Heart left ventricle (tissue), 16 donors: ENCODE results near the gene SLC6A11. TPM values are rescaled to one million over a fixed set of nuclear protein-coding genes. Genes with fewer than 3 reads are reported as not detected.

ENCODE experiments used
- ATAC-seq, 4 donors: fragments of 200-7000 bp; cut with Tn5 transposase; one replicate each; pipeline ENCODE4 v1.9.1; 2020 to 2022; ENCODE audit warnings: moderate library complexity in 4 of 4, mild to moderate bottlenecking in 3 of 4, moderate number of reproducible peaks in 1 of 4
- DNase-seq, 5 donors: peaks; one replicate each; pipeline ENCODE4 v3.0.0-alpha.2; 2020
- H3K27ac ChIP-seq, 12 donors: fragments of 200-600 bp; sonication (generic) in 4 of 12; one replicate each; pipeline versions ENCODE4 v1.5.0 to v1.8.0; 2016 to 2022; ENCODE audit warnings: mild to moderate bottlenecking in 2 of 12
- H3K27me3 ChIP-seq, 9 donors: fragments of 200-600 bp; sonication (generic) in 2 of 9; one replicate each; pipeline versions ENCODE4 v1.5.1 to v1.8.0; 2016 to 2022; ENCODE audit warnings: mild to moderate bottlenecking in 3 of 9
- H3K36me3 ChIP-seq, 9 donors: fragments of 200-600 bp; sonication (generic) in 2 of 9; one replicate each; pipeline versions ENCODE4 v1.5.0 to v1.8.0; 2018 to 2022; ENCODE audit warnings: mild to moderate bottlenecking in 2 of 9
- H3K4me1 ChIP-seq, 12 donors: fragments of 200-600 bp; sonication (generic) in 4 of 12; one replicate each; pipeline versions ENCODE4 v1.5.0 to v1.8.0; 2016 to 2022; ENCODE audit warnings: mild to moderate bottlenecking in 3 of 12
- H3K4me3 ChIP-seq, 12 donors: fragments of 200-600 bp; sonication (generic) in 4 of 12; one replicate each; pipeline versions ENCODE4 v1.5.0 to v1.8.0; 2017 to 2022; ENCODE audit warnings: mild to moderate bottlenecking in 9 of 12, moderate library complexity in 4 of 12
- H3K9me3 ChIP-seq, 12 donors: fragments of 200-600 bp; sonication (generic) in 4 of 12; one replicate each; pipeline versions ENCODE4 v1.5.0 to v1.8.0; 2016 to 2022; ENCODE audit warnings: mild to moderate bottlenecking in 1 of 12
- CTCF ChIP-seq, 12 donors: fragments of 200-600 bp; sonication (generic) in 4 of 12; IDR thresholded peaks; one replicate each; pipeline versions ENCODE4 v1.5.0 to v1.8.0; 2018 to 2022; ENCODE audit warnings: antibody characterized with exemption in 12 of 12, mild to moderate bottlenecking in 5 of 12
- POLR2A ChIP-seq, 2 donors: fragments of 450-650 bp; IDR thresholded peaks; one replicate each; pipeline ENCODE4 v1.6.1; 2017; ENCODE audit warnings: antibody characterized with exemption in 2 of 2, mild to moderate bottlenecking in 2 of 2, moderate library complexity in 2 of 2
- WGBS, 4 donors: extraction: QIAGEN DNeasy Blood & Tissue Kit in 2 of 4; methylation state at CpG; one replicate each; pipeline versions ENCODE4 v1.1.5 to v1.1.7; 2013 to 2018; 5-methylcytosine and 5-hydroxymethylcytosine counted together
- intact Hi-C, 10 donors: fragments of 100-400 bp; cut with DNase I; formaldehyde crosslinking; loops; one replicate each; pipeline versions ENCODE4 v1.11.1 to v1.14.2; 2022
- polyA plus RNA-seq, 2 donors: library from polyadenylated mRNA; stranded (reverse); fragments of 200-250 nt; gene quantifications; one replicate each; pipeline ENCODE4 v1.2.3, GENCODE V29; 2013
- total RNA-seq, 9 donors: library from RNA; depleted of rRNA in 2 of 9; stranded (reverse); fragments of >200 nt in 2 of 9; fragmentation: NEBNext Ultra II Directional in 3 of 9; extraction: Animal tissue kit (Norgen Biotek cat#: 25700) in 3 of 9; gene quantifications; one replicate each; pipeline versions ENCODE4 v1.1.0 to v1.2.4, GENCODE V29; 2016 to 2023
- donor health status: ischemic (EF 13 %, LVEDD 7.1; RV severe dilation, severe dysfunction).
- donor health status: healthy with polysubstance abuse.
- donor health status: DM: no; HTN: yes; CAD: no.
- donor health status: DM: no; HTN: no; CAD: no.
- donor health status: ischemic (EF 25% LVEDD 6.9; RV normal size, moderate dysfunction).
- donor health status: ischemic (EF 25% LVEDD 5.7; RV mildly dilated, moderate dysfunction).
- donor health status: healthy.
- donor health status: DM: yes; HTN: yes; CAD: no.
- donor health status: ischemic (EF 35%, LVEDD 5.7; RV mildly dilated, moderate dysfunction).
- donor health status: nonischemic (EF 11% LVEDD 7.7; RV severe dilation, severe dysfunction).
- donor health status: DM: yes; HTN: yes; CAD: no.
- donor health status: PGD.
- donor health status: ischemic (EF 29% LVEDD 5.4; RV normal size, mild dysfunction).
- donor health status: nonischemic (EF 23%, LVEDD 6.1; RV moderate dilation, normal function).

Gene SLC6A11
- total and polyA plus RNA-seq, 11 donors = not detected

GRCh38 chr3:10951295-10951926, 135.4 kb downstream of the SLC6A11 start:
- Histone ChIP-seq H3K9me3 (no peaks in the 10 kb centered on the region), H3K27me3 (peaks cover 0 to 22% (median 0%) of the 10 kb centered on the region in 9 donors), H3K4me3 (peak overlapping the region in 4 of 12 donors; percentile 25 to 38 (median 32)), H3K27ac (no peak overlapping the region), H3K36me3 (no peaks in the 10 kb centered on the region), H3K4me1 (peaks cover 0 to 21% (median 6%) of the 10 kb centered on the region in 12 donors)
- intact Hi-C loops = loop anchor here in 2 of 10 donors (2.0 to 10.0 kb wide), 2 partner anchors 29 to 197 kb away; no protein-coding TSS in a partner anchor
- no peak for ATAC-seq
- DNase-seq = no peak
- TF ChIP-seq POLR2A (IDR thresholded peaks at IDR 0.05) (no peak), CTCF (IDR thresholded peaks at IDR 0.05) (no peak)
- WGBS, 4 donors = 72 to 82% (median 77%) methylated on average over 6 to 7 of the region's 7 CpGs

- intact Hi-C loops = loop anchor here in 1 of 10 donors (10.0 kb wide), 1 partner anchor 198 kb away; no protein-coding TSS in a partner anchor
- no peaks in the 10 kb centered on the region for H3K36me3 ChIP-seq
- H3K4me3 ChIP-seq = no peak overlapping the region
- H3K4me1 ChIP-seq = peaks cover 0 to 31% (median 15%) of the 10 kb centered on the region in 12 donors
- H3K9me3 ChIP-seq = no peaks in the 10 kb centered on the region
- 65 to 100% (median 71%) methylated on average over 1 to 3 of the region's 3 CpGs for WGBS, 4 donors
- no peak for TF ChIP-seq POLR2A (IDR thresholded peaks at IDR 0.05)
- no peak for TF ChIP-seq CTCF (IDR thresholded peaks at IDR 0.05)
- peaks cover 0 to 22% (median 0%) of the 10 kb centered on the region in 9 donors for H3K27me3 ChIP-seq
- ATAC-seq = no peak
- H3K27ac ChIP-seq = no peak overlapping the region
- DNase-seq = no peak
Observed at GRCh38 chr3:10952525-10952924, 136.5 kb downstream of the SLC6A11 start.

- no peak for TF ChIP-seq CTCF (IDR thresholded peaks at IDR 0.05)
- TF ChIP-seq POLR2A (IDR thresholded peaks at IDR 0.05) = no peak
- no peak overlapping the region for H3K4me3 ChIP-seq
- H3K27ac ChIP-seq = no peak overlapping the region
- no peak for DNase-seq
- H3K27me3 ChIP-seq = peaks cover 0 to 20% (median 0%) of the 10 kb centered on the region in 9 donors
- H3K4me1 ChIP-seq = peaks cover 0 to 39% (median 22%) of the 10 kb centered on the region in 12 donors
- intact Hi-C loops = loop anchor here in 2 of 10 donors (5.0 to 10.0 kb wide), 2 partner anchors 38 to 200 kb away; partner anchors contain the start of gene SLC6A1 (in 1 of the 2)
- no peak for ATAC-seq
- 76 to 87% (median 77%) methylated on average over 3 of the region's 3 CpGs for WGBS, 4 donors
- no peaks in the 10 kb centered on the region for H3K36me3 ChIP-seq
- no peaks in the 10 kb centered on the region for H3K9me3 ChIP-seq
Observed at GRCh38 chr3:10954740-10955139, 138.7 kb downstream of the SLC6A11 start.

- Histone ChIP-seq H3K9me3 (no peaks in the 10 kb centered on the region), H3K4me3 (no peak overlapping the region), H3K4me1 (peaks cover 0 to 39% (median 22%) of the 10 kb centered on the region in 12 donors), H3K27ac (peak overlapping the region in 7 of 12 donors; percentile 42 to 90 (median 66)), H3K36me3 (no peaks in the 10 kb centered on the region), H3K27me3 (peaks cover 0 to 14% (median 0%) of the 10 kb centered on the region in 9 donors)
- ATAC-seq = peak; percentile 52 to 86 (median 82)
- WGBS, 4 donors = 48 to 69% (median 62%) methylated on average over 15 of the region's 15 CpGs
- TF ChIP-seq POLR2A (IDR thresholded peaks at IDR 0.05) (no peak), CTCF (IDR thresholded peaks at IDR 0.05) (no peak)
- peak; percentile 58 to 76 (median 68) for DNase-seq
- intact Hi-C loops = loop anchor here in 2 of 10 donors (5.0 to 10.0 kb wide), 2 partner anchors 36 to 201 kb away; partner anchors contain the start of gene SLC6A1 (in 1 of the 2)
Observed at GRCh38 chr3:10955711-10956453, 139.9 kb downstream of the SLC6A11 start.
